IMR-90 (cell line): ENCODE measurements around the gene SMIM29. TPM values are rescaled to one million over a fixed set of nuclear protein-coding genes. Genes with fewer than 3 reads are reported as not detected.

Experiments
- ATAC-seq: fragments of 200-7000 bp; cut with Tn5 transposase; 2 replicates; pipeline ENCODE4 v1.9.1; 2020; ENCODE audit warnings: low read depth, mild to moderate bottlenecking, moderate library complexity
- BruUV-seq: library from RNA; stranded (reverse); fragments of 400-500 nt; replicated peaks from 2 replicates; lab custom pipeline; 2021; lab: Mats Ljungman, UMichigan
- CTCF ChIA-PET: fragments of 300-600 bp; formaldehyde crosslinking; extraction: SDS; loops from one replicate; lab custom pipeline; 2021; ENCODE audit warnings: antibody characterized with exemption; lab: Yijun Ruan, JAX
- POLR2A ChIA-PET: fragments of 300-600 bp; sonication (Branson Sonifier 250); formaldehyde crosslinking; loops from one replicate; lab custom pipeline; 2022; ENCODE audit warnings: antibody characterized with exemption; ENCODE audit not compliant: unreplicated experiment; lab: Charles Lee
- DNase-seq: peaks from one replicate; pipeline ENCODE4 v3.0.0; 2013
- H2AFZ ChIP-seq: replicated peaks from 2 replicates; pipeline ENCODE3; 2013; ENCODE audit warnings: low read length, mild to moderate bottlenecking; ENCODE audit not compliant: poor library complexity
- H2AK5ac ChIP-seq: 2 replicates; pipeline ENCODE4 v1.6.1; 2013; ENCODE audit warnings: low read depth, low read length, inconsistent platforms
- H2AK9ac ChIP-seq: replicated peaks from 2 replicates; pipeline ENCODE3; 2013; ENCODE audit warnings: mild to moderate bottlenecking, low read depth, low read length, moderate library complexity; ENCODE audit not compliant: poor library complexity
- H2BK120ac ChIP-seq: 2 replicates; pipeline ENCODE4 v1.6.1; 2013; ENCODE audit warnings: low read depth, low read length, inconsistent platforms
- H2BK15ac ChIP-seq: 3 replicates; pipeline ENCODE4 v1.6.1; 2013; ENCODE audit warnings: low read depth, low read length, inconsistent platforms
- H2BK20ac ChIP-seq: 2 replicates; pipeline ENCODE4 v1.6.1; 2013; ENCODE audit warnings: low read depth, mild to moderate bottlenecking, inconsistent platforms, low read length, moderate library complexity
- H2BK5ac ChIP-seq: 2 replicates; pipeline ENCODE4 v1.6.1; 2013; ENCODE audit warnings: mild to moderate bottlenecking, low read depth, low read length, inconsistent platforms; ENCODE audit not compliant: poor library complexity, severe bottlenecking
- H3K14ac ChIP-seq: replicated peaks from 2 replicates; pipeline ENCODE4 v1.6.1; 2013; ENCODE audit warnings: low read depth, low read length, inconsistent platforms
- H3K18ac ChIP-seq: 2 replicates; pipeline ENCODE4 v1.6.1; 2013; ENCODE audit warnings: low read depth, low read length, control low read depth
- H3K23ac ChIP-seq: 2 replicates; pipeline ENCODE4 v1.6.1; 2013; ENCODE audit warnings: low read depth, low read length, inconsistent platforms
- H3K27ac ChIP-seq: 2 replicates; pipeline ENCODE4 v1.5.1; 2013; ENCODE audit warnings: mild to moderate bottlenecking, control low read depth, low read length; ENCODE audit not compliant: insufficient read depth
- H3K27me3 ChIP-seq: 2 replicates; pipeline ENCODE4 v1.6.1; 2013; ENCODE audit warnings: low read length; ENCODE audit not compliant: control insufficient read depth, insufficient read depth
- H3K36me3 ChIP-seq: 2 replicates; pipeline ENCODE4 v1.6.1; 2013; ENCODE audit warnings: low read length, mixed read lengths; ENCODE audit not compliant: control insufficient read depth, insufficient read depth
- H3K4ac ChIP-seq: 2 replicates; pipeline ENCODE4 v1.6.1; 2013; ENCODE audit warnings: low read depth, low read length, inconsistent platforms
- H3K4me1 ChIP-seq: 2 replicates; pipeline ENCODE4 v1.6.1; 2013; ENCODE audit warnings: low read length, mixed read lengths; ENCODE audit not compliant: control insufficient read depth, insufficient read depth
- H3K4me2 ChIP-seq: 2 replicates; pipeline ENCODE4 v1.6.1; 2013; ENCODE audit warnings: low read depth, mild to moderate bottlenecking, control low read depth, low read length, moderate library complexity
- H3K4me3 ChIP-seq: 2 replicates; pipeline ENCODE4 v1.5.1; 2013; ENCODE audit warnings: low read depth, mild to moderate bottlenecking, control low read depth, low read length, moderate library complexity; ENCODE audit not compliant: insufficient read depth
- H3K56ac ChIP-seq: 2 replicates; pipeline ENCODE4 v1.6.1; 2013; ENCODE audit warnings: low read length, inconsistent platforms; ENCODE audit not compliant: insufficient read depth; ENCODE audit errors: extremely low read depth
- H3K79me1 ChIP-seq, 2 experiments: 2 replicates each; pipeline ENCODE4 v1.6.1; 2013; ENCODE audit warnings: low read length in 2 of 2, inconsistent platforms in 1 of 2, low read depth in 1 of 2
- H3K9ac ChIP-seq: 2 replicates; pipeline ENCODE4 v1.6.1; 2013; ENCODE audit warnings: low read depth, low read length, control low read depth
- H3K9me1 ChIP-seq: 2 replicates; pipeline ENCODE4 v1.6.1; 2013; ENCODE audit warnings: low read length, inconsistent platforms; ENCODE audit not compliant: insufficient read depth
- H3K9me3 ChIP-seq: 2 replicates; pipeline ENCODE4 v1.6.1; 2013; ENCODE audit warnings: low read length; ENCODE audit not compliant: control insufficient read depth, insufficient read depth
- H4K20me1 ChIP-seq: 2 replicates; pipeline ENCODE4 v1.6.1; 2013; ENCODE audit warnings: low read length, inconsistent platforms; ENCODE audit not compliant: insufficient read depth
- H4K5ac ChIP-seq: 2 replicates; pipeline ENCODE4 v1.6.1; 2013; ENCODE audit warnings: mild to moderate bottlenecking, low read depth, low read length, control low read depth
- H4K8ac ChIP-seq, 2 experiments: 2 replicates each; pipeline ENCODE4 v1.6.1; 2013; ENCODE audit warnings: low read depth in 2 of 2, low read length in 2 of 2, control low read depth in 1 of 2, inconsistent platforms in 1 of 2
- H4K91ac ChIP-seq: 2 replicates; pipeline ENCODE4 v1.6.1; 2013; ENCODE audit warnings: low read depth, low read length, inconsistent platforms; ENCODE audit not compliant: insufficient read depth
- BHLHE40 ChIP-seq: fragments of 150-350 bp; IDR thresholded peaks from 2 replicates; pipeline ENCODE4 v1.6.1; 2016; ENCODE audit warnings: mild to moderate bottlenecking, low read depth, low read length
- CEBPB ChIP-seq: IDR thresholded peaks from 2 replicates; pipeline ENCODE4 v1.6.1; 2012; ENCODE audit warnings: low read depth, low read length, improper control_type of control experiment
- CHD1 ChIP-seq: IDR thresholded peaks from 2 replicates; pipeline ENCODE4 v1.6.1; 2012; ENCODE audit warnings: low read depth, low read length, improper control_type of control experiment
- CTCF ChIP-seq: conservative IDR thresholded peaks from 2 replicates; pipeline ENCODE4 v1.5.1; 2012; ENCODE audit warnings: mild to moderate bottlenecking, low read depth, low read length, improper control_type of control experiment
- FOS ChIP-seq: fragments of 150-350 bp; IDR thresholded peaks from 2 replicates; pipeline ENCODE4 v1.6.1; 2016; ENCODE audit warnings: low read depth, low read length
- MAFK ChIP-seq: IDR thresholded peaks from 2 replicates; pipeline ENCODE4 v1.6.1; 2012; ENCODE audit warnings: low read depth, low read length, improper control_type of control experiment
- MAZ ChIP-seq: IDR thresholded peaks from 2 replicates; pipeline ENCODE4 v1.6.1; 2012; ENCODE audit warnings: low read depth, mild to moderate bottlenecking, low read length, improper control_type of control experiment, moderate library complexity, borderline replicate concordance
- MXI1 ChIP-seq: IDR thresholded peaks from 2 replicates; pipeline ENCODE4 v1.6.1; 2012; ENCODE audit warnings: low read depth, mild to moderate bottlenecking, low read length, moderate library complexity, borderline replicate concordance
- NFE2L2 ChIP-seq: fragments of 150-350 bp; IDR thresholded peaks from 2 replicates; pipeline ENCODE4 v1.6.1; 2016; ENCODE audit warnings: low read depth, mild to moderate bottlenecking, low read length
- POLR2A ChIP-seq: IDR thresholded peaks from 2 replicates; pipeline ENCODE4 v1.6.1; 2012; ENCODE audit warnings: mild to moderate bottlenecking, low read depth, low read length
- RAD21 ChIP-seq: IDR thresholded peaks from 2 replicates; pipeline ENCODE4 v1.6.1; 2012; ENCODE audit warnings: low read length, improper control_type of control experiment
- RCOR1 ChIP-seq: IDR thresholded peaks from 2 replicates; pipeline ENCODE4 v1.6.1; 2012; ENCODE audit warnings: mild to moderate bottlenecking, low read length, improper control_type of control experiment; ENCODE audit not compliant: insufficient replicate concordance
- RFX5 ChIP-seq: IDR thresholded peaks from 2 replicates; pipeline ENCODE4 v1.8.0; 2012; ENCODE audit warnings: low read depth, mild to moderate bottlenecking, low read length, moderate library complexity
- USF2 ChIP-seq: fragments of 150-350 bp; IDR thresholded peaks from 2 replicates; pipeline ENCODE4 v1.6.1; 2017; ENCODE audit warnings: mild to moderate bottlenecking, antibody characterized with exemption, low read length, low read depth
- WGBS, 2 experiments: methylation state at CpG; one replicate each; pipeline versions ENCODE4 v1.1.5 to v1.1.7; 2013; ENCODE audit warnings: missing lambda C conversion rate in 2 of 2; ENCODE audit not compliant: insufficient read length in 1 of 2; ENCODE audit errors: extremely low coverage in 2 of 2; 5-methylcytosine and 5-hydroxymethylcytosine counted together
- dilution Hi-C: fragments of 300-500 bp; cut with HindIII; formaldehyde crosslinking; loops from one replicate; pipeline ENCODE4 v1.14.3; 2018; ENCODE audit warnings: low sequenced_read_pairs; ENCODE audit not compliant: unreplicated experiment
- in situ Hi-C: fragments of 300-500 bp; cut with MboI; formaldehyde crosslinking; loops from 3 replicates; pipeline ENCODE4 v1.14.3; 2019; ENCODE audit warnings: low sequenced_read_pairs, inconsistent platforms, mixed read lengths
- intact Hi-C: fragments of 100-400 bp; cut with micrococcal nuclease; formaldehyde crosslinking; loops from 2 replicates; pipeline ENCODE4 v1.10.0; 2022
- polyA plus RNA-seq, 3 experiments: library from polyadenylated mRNA; depleted of rRNA; stranded (reverse); fragments of >200 nt; gene quantifications; 2 replicates each; pipeline ENCODE4 v1.2.3, GENCODE V29; 2012; ENCODE audit warnings: low replicate concordance in 1 of 3
- total RNA-seq: library from RNA; depleted of rRNA; stranded (reverse); fragments of >200 nt; gene quantifications from 2 replicates; pipeline ENCODE4 v1.2.3, GENCODE V29; 2012

SMIM29 gene
- total and polyA plus RNA-seq, 2 of the 4 experiments (the other 2 are of a cell fraction): 8.4 to 28.9 TPM

GRCh38 chr6:34243901-34244884 is 4.6 kb downstream of the SMIM29 start:
- peak overlapping the region; percentile 96 for H2BK120ac ChIP-seq
- peak overlapping the region; percentile 97 for H4K8ac ChIP-seq
- peak overlapping the region; percentile 99 for H2BK5ac ChIP-seq
- peaks cover 25% of the 10 kb centered on the region for H3K9me1 ChIP-seq
- ChIA-PET CTCF (interaction anchor here (1.0 to 1.8 kb wide), 4 partner anchors 42 to 171 kb away, joined by 4 to 8 read pairs (median 6); no protein-coding TSS in a partner anchor), POLR2A (interaction anchor here (0.6 to 0.9 kb wide), 3 partner anchors 20 to 548 kb away, joined by 3 read pairs; partner anchors contain the start of gene BLTP3A)
- 80% methylated on average over 3 of the region's 19 CpGs; no CpG with 5 or more reads in 1 of the 2 experiments for WGBS, 2 experiments
- peak overlapping the region; percentile 99 for H2AK5ac ChIP-seq
- peak; percentile 95 for DNase-seq
- peak overlapping the region; percentile 92 for H3K27ac ChIP-seq
- intact Hi-C loops: no loop called here
- peak overlapping the region; percentile 96 for H4K91ac ChIP-seq
- H2AK9ac ChIP-seq: peak overlapping the region; percentile 97
- dilution Hi-C loops: no loop called here
- H3K23ac ChIP-seq: peak overlapping the region; percentile 92; the same call in 1 of the 2 replicates
- H3K4me3 ChIP-seq: no peak overlapping the region
- H3K27me3 ChIP-seq: no peaks in the 10 kb centered on the region
- H3K79me1 ChIP-seq: peaks cover 14 to 72% of the 10 kb centered on the region in 2 experiments
- no TSS peak for BruUV-seq
- peak overlapping the region; percentile 83; the same call in 2 of the 3 replicates for H2BK15ac ChIP-seq
- H3K4ac ChIP-seq: peak overlapping the region; percentile 98
- in situ Hi-C loops: loop anchor here (10.0 kb wide), 1 partner anchor 361 kb away; no protein-coding TSS in a partner anchor
- peak overlapping the region; percentile 46; the same call in 1 of the 2 replicates for H3K9ac ChIP-seq
- peak overlapping the region; percentile 69 for H4K5ac ChIP-seq
- peaks cover 26% of the 10 kb centered on the region for H4K20me1 ChIP-seq
- H3K4me2 ChIP-seq: peak overlapping the region; percentile 74
- peaks cover 27% of the 10 kb centered on the region for H3K36me3 ChIP-seq
- H3K14ac ChIP-seq: peak overlapping the region; percentile 88
- peak; percentile 50 for ATAC-seq
- H3K56ac ChIP-seq: peak overlapping the region; percentile 88
- H3K9me3 ChIP-seq: no peaks in the 10 kb centered on the region
- peaks cover 29% of the 10 kb centered on the region for H3K4me1 ChIP-seq
- peak overlapping the region; percentile 95 for H2BK20ac ChIP-seq
- H2AFZ ChIP-seq: peak overlapping the region; percentile 54
- peak overlapping the region; percentile 68 for H3K18ac ChIP-seq
- no peak for TF ChIP-seq RCOR1
- peak; percentile 91 for TF ChIP-seq MAZ
- peak; percentile 93 for TF ChIP-seq BHLHE40
- peak; percentile 51 for TF ChIP-seq MAFK
- peak; percentile 42 for TF ChIP-seq CTCF
- 0 out of 2 replicates have a peak, but pooled peaks have one; percentile 75 for TF ChIP-seq CHD1
- TF ChIP-seq MXI1: peak; percentile 49; the same call in 1 of the 2 replicates
- TF ChIP-seq RFX5: no peak
- TF ChIP-seq FOS: peak; percentile 98
- peak; percentile 92 for TF ChIP-seq NFE2L2
- no peak for TF ChIP-seq CEBPB
- peak; percentile 53 for TF ChIP-seq POLR2A
- no peak for TF ChIP-seq USF2
- TF ChIP-seq RAD21: peak; percentile 14; the same call in 1 of the 2 replicates
